ENCODE results near the gene NR4A3.

NR4A3 gene

DNA sequence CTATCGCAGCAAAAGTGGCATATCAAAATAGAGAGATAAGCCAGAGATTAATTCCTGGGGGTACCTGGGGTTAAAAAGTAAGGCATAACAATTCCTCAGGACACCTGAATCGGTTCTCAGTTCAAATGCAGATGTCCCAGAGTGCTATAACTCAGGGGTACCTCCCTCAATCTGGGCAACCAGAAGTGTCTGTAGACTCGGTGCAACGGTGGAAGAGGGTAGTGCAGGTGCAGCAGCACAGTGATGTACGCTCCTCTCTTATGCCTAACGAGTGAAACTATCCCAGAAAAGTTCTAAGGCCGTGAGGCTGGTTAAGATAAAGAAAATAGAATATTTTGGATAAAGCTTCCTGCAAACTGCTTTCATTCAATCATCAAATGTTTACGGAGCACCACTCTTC, 7.9 kb upstream of the NR4A3 start:
- DNase-seq (ENCODE audit: low read depth in 2 of 2), result no peak

DNA sequence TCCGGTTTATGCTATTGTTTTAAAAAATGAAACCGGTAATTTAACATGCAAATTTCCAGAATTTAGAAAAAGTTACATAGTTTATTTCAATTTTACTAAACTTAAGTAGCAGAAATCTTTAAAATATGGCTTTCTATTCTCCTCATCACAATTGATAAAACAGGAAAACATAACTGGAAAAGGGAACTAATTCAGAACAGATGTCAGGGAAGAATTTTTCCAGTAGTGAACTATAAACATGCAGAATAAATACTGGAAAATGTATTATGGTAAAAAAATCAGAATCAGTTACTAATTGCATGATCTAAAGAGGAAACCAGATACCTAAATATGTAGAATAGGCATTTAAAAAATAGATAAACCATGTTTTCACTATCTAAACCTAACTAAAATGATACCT, 7.3 kb upstream of the NR4A3 start:
- DNase-seq (ENCODE audit: low read depth in 2 of 2), result no peak

DNA sequence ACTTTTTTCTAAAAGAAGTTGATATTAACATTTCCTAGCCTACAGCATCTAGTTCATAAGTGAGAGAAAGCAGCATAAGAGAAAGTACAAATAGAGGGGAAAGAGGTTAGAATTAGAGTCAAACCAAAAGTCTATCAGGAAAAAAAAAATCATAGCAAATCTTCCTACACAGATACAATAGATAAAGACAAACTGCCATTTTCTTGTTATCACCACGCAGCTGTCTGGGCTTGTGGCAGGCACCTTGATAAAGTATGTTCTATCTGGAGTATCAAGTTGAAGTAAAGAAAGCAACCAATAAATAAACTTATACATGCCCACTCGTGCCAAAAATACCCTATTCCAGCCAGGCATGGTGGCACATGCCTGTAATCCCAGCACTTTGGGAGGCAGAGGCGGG, 5.3 kb upstream of the NR4A3 start:
- DNase-seq (ENCODE audit: low read depth in 2 of 2), result no peak

DNA sequence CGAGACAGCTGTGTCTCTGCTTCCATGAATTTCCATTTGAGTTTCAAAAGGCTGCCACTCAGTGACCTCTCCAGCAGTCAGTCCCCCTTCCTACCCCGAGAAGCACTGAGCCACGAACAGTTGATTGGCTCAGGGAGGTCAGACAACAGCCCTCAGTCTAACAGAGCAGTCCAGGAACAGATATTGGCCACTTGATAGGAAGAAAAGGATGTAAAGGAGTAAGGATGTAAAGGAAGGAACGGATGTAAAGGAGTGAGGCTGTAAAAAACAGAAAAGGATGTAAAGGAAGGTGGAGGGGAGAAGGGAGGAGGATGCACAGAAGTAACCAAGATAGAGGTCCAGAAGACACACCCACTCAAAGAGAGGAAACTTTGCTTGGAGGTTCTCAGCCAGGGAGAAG, 3.2 kb upstream of the NR4A3 start:
- no peak for DNase-seq (ENCODE audit: low read depth in 2 of 2)

DNA sequence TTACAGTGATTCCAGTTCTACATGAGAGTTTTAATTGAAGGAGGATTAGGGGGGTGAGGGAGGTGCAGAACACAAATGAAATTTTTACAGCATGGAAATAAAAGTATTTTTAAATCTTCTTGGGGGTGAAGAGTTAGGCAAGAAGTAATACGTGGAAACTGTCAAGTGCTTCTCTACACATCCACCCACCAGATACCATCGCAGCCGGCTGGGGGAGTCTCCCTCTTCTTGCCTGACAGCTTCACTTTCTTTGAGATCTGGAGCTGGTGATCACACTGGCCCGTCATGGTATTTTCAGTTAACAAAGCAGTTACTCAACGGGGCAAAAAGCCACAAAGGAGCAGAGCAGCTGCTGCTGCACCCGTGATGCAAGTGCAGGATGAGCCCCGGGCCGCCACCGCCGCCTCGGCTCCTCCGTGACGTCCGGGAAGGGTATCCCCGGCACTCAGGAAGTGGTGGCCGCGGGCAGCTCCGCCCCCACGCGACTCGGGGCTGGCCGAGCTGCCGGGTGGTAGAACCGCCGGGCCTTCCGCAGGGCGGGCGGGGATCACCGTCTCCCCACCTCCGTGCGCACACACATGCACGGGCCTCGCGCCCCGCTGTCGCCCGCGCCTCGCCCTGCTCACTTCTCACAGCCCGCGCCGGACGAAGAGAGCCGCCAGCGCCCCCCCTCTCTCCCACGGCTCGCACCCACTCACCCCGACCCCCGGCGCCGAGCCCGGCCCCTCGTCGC, 2.4 kb upstream of the NR4A3 start:
- DNase-seq (ENCODE audit: low read depth in 2 of 2), result peak; percentile 91 to 96

DNA sequence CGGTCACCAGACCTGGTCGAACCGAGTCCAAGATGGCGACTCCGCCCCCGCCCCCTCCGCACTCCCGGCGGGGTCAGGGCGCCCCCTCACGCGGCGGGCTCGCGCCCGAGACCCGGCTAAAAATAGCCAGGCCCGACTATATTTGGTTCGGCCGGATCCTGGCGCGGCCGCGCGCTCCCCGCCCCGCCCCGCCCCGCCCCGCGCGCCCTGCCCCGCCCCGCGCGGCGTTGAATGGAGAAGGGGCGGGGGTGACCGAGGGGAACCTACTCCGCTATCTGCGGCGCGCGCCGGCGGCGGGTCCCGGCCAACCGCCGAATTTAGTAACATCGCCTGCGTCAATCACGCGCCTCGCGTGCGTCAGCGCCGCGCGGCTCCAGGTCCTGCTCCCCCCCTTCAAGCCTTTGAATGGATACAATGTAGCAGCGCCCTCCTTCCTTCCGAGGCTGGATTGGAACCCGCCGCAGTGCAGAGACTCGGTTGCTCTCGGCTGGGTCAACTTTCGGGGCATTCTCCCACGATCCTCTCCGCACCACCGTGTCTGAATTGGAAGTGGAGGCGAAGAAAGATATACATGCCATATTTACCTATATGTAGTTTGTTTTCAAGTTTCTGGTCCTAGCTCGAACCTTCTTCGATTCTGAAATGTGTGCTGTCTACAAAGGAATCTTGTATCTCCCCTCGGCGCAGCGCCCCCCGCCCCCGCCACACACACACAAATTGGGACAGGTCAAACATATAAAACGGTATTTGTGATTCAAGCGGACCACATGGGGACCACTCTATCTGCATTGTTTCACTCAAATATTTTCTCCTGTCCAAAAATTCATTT, 1.6 kb upstream of the NR4A3 start:
- DNase-seq (ENCODE audit: low read depth in 2 of 2), result peak; percentile 83 to 90

DNA sequence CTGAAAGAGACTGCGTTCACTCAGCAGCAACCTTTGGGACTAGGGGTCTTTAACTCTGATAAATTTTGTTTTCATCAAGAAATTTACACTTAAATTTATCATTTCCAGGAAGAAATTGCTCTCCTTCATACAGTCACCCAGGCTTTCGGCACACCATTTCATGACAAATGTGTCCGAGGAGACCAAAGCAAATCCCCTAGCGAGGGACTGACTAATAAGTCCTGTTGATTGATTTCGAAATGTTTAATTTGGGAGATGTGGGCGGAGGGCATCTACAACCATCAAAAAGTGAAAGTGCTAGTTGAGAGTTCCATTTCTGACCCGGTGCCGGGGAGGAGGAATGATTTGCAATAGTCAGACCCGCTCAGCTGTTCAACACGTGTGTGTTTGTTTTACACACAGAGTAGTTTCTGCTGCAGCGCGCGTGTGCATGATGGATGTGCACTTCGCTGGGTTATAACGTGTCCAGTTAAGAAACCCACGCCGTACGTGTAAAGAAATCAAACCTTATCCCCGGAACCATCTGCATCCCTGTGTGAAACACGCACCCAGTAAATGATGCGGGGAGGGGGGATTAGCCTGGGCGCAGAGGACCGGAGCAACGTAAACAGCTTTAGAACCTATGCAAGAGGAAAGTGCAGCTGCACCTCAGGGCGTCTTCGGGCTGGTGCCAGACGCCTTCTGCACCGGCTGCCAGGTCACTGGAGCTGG, 845 bp upstream of the NR4A3 start:
- DNase-seq (ENCODE audit: low read depth in 2 of 2), result peak; percentile 42 to 56

DNA sequence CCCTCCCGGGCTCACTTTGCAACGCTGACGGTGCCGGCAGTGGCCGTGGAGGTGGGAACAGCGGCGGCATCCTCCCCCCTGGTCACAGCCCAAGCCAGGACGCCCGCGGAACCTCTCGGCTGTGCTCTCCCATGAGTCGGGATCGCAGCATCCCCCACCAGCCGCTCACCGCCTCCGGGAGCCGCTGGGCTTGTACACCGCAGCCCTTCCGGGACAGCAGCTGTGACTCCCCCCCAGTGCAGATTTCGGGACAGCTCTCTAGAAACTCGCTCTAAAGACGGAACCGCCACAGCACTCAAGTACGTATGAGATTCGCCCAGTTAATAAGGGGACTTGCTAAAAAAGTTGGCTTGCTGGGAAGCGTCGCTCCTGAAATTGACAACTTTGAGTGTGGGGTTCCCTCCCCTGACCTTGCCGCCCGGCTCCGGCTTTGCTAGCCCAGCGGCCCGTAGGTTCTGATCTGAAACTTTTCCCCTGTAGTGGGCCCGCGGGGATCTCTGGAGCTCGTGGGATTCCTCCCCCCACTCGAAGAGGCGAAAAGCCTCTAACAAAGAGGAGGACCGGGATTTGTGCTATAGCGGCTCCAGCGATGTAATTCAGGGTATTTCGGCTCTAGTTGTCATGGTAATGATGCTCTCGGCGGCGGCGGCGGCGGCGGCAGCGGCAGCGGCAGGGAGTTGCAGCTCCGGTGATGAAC, 572 bp downstream of the NR4A3 start:
- DNase-seq (ENCODE audit: low read depth in 2 of 2), result peak in 1 of 2 donors; percentile 26

DNA sequence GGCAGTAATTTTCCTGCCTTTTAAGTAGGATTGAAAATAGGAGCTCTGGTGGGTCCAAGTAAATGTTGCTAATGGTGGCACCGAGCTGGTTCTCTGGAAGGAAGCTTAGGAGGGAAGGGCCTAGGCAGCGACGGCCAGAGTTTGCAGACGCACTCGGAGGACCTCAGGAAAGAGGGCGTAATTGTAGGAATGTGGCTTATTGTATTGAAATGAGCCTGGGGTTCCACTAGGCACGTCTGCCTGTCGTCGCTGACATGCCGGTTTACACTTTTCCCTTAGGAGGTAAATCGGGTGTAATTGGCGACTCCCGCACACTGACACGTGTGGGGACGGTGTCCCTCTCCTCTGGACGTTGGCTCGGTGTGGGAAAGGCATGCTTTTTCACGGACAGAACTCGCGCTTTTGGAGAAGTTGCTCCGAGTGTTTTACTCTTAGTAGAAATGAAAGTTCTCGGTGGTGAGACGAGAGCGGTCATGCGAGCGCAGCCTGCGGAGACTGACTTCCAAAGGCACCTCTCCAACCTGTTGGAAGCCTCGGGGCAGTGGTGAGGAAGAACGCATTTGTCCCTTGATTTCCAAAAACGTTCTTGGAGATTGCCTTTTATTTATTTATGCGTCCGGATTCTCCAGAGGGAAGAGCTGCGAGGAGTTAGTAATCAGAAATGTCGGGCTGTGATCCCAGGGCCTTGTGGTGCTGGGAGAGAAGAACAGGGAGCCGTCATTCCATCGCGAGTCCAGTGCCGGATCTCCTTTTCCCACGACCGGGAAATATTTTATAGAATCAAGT, 1.3 kb downstream of the NR4A3 start:
- DNase-seq (ENCODE audit: low read depth in 2 of 2), result no peak

DNA sequence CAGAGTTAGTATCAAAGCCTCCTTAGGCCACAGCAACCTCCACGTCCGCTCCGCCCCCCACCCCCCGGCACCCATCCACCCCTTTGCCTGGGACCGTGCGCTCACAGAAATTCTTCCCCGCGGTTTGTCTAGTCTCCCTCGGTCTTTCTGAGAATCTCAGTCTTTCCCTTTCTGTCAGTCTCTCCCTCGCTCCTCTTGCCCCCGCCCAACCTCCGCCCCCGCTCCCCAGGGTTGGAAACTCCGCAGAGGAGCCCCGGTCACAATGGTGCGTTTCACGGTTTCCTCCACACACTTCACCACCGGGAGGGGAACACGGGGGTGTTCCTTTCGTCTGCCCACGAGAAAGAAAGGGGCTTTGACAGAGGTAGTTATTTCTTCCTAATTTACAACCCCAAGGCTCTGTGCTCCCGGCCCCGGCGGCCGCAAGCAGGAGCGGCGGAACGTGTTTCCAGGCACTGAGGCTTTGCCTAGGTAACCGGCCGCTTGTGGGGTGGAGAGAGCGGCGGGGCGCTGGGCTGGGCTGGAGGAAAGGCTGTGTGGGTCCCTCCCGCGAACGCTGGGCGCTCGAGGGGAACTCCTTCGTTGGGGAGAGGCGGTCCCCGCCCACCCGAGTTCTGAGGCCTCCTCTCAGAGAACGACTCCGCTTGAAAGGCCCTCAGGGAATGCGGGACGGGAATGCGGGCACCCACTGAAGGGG, 2.1 kb downstream of the NR4A3 start:
- peak; percentile 89 to 93 for DNase-seq (ENCODE audit: low read depth in 2 of 2)

DNA sequence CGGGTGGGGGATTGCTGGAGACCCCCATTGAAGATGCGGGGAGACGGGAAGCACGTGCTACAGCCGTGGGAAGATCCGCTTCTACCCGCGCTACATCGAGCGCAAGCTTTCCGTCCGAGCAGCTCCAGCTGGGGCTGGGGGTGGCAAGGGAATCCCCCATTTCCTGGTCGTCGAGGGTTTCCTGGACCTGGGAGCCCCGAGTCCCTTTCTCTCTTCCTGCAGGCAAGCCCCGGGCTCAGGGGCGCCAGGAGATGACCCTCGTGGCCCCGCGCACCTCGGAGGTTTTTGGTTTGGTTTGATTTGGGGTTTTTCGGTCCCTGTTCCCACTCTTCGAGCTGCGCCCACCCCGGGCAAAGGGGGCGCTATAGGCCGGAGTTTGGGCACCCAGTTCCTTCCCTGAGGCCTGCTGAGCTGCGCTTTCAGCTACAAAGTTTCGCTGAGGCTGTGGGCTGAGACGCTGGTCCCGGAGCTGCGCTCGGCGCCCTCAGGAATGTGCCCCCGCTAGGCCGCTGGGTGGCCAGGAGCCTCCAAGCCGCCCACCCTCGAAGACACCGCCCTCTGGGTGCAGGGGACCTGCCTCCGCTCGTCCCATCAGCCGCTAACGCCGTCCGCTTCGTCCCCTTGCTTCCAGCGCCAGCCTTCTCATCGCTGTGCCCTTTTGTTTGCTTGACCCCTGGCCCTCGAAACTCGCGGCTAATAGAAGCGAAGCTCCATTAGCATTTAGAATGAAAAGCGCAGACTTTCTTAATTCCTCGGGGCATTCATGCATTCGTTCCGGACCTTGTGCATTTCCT, 2.9 kb downstream of the NR4A3 start:
- DNase-seq (ENCODE audit: low read depth in 2 of 2), result peak; percentile 42 to 59

DNA sequence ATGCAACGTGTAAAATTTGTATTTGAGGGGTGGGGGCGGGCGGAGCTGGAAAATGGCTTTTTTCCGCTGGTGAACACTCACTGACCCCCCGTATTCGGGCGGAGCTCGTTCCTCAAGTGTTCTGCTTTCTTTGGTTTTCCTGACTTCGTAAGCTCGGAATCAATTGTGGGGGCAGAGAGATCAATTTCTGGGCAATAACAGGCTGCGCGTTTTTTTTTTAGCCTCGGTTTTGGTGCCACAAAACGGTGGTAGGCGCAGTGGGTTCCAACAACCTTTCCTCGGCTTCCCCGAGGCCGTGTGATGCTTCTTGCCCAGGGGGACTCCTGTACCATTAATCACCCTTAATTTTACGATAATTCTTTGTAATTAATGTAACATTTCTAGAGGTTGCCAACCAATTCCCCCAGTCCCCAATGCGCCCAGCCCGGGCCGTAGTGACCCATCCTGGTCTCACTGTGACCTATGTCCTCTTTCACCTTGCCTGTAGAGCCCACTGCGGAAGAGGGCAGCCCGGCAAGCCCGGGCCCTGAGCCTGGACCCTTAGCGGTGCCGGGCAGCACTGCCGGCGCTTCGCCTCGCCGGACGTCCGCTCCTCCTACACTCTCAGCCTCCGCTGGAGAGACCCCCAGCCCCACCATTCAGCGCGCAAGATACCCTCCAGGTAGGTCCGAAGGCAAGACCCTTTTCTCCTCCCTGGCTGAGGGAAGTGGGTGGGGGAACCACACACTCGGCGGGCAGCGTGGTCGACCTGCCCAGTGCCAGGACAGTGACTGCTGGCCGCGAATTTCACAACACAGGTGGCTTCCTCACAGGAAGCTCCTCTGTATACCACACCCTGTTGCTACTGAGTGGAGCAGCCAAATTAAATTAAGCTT, 3.7 kb downstream of the NR4A3 start:
- no peak for DNase-seq (ENCODE audit: low read depth in 2 of 2)

DNA sequence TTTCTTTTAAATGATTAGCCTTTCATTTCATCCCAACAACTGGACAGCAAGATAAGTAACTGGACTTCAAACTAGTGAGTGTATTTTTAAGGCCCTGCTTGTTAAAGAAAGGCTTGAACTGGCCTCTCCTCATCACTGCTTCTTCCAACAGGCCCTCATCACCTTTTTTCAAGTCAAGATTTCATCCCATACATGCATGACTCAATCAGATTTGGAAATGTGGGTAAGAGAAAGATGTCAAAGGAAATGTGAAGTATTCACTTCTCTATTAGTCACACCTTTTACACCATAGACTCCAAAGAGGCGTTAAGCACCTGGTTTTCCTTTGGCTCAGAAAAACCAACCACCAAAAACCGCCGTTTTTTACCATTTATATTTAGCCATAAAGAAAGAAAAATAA, 4.9 kb downstream of the NR4A3 start:
- DNase-seq (ENCODE audit: low read depth in 2 of 2), result no peak

DNA sequence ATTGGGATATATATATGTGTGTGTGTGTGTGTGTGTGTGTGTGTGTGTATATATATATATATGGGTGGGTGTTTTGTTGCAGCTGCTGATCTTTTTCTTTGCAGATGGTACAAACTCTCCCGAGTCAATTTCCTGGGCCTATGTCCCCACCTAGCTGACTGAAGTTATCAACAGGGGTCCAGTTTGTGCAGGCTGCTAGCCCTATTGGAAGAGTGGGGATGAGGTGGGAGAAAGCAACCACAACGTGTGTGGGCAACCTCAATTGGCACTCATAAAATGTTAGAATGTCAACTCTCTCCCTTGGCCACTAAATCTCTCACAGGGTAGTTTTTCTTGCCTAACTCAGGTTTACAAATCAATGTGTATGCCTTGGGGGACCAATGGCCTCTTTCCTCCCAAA, 5.6 kb downstream of the NR4A3 start:
- DNase-seq (ENCODE audit: low read depth in 2 of 2), result no peak

DNA sequence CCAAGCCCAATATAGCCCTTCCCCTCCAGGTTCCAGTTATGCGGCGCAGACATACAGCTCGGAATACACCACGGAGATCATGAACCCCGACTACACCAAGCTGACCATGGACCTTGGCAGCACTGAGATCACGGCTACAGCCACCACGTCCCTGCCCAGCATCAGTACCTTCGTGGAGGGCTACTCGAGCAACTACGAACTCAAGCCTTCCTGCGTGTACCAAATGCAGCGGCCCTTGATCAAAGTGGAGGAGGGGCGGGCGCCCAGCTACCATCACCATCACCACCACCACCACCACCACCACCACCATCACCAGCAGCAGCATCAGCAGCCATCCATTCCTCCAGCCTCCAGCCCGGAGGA, 6.3 kb downstream of the NR4A3 start:
- DNase-seq (ENCODE audit: low read depth in 2 of 2), result no peak

DNA sequence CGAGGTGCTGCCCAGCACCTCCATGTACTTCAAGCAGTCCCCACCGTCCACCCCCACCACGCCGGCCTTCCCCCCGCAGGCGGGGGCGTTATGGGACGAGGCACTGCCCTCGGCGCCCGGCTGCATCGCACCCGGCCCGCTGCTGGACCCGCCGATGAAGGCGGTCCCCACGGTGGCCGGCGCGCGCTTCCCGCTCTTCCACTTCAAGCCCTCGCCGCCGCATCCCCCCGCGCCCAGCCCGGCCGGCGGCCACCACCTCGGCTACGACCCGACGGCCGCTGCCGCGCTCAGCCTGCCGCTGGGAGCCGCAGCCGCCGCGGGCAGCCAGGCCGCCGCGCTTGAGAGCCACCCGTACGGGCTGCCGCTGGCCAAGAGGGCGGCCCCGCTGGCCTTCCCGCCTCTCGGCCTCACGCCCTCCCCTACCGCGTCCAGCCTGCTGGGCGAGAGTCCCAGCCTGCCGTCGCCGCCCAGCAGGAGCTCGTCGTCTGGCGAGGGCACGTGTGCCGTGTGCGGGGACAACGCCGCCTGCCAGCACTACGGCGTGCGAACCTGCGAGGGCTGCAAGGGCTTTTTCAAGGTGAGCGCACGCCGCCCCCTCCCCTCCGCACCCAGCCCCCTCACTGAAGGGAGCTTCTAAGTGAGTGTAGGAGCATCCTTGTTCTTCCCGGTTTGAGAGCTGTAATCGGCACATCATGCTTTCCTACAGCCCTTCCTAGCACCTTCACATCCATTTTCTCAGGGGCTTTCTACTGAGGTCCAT, 6.9 kb downstream of the NR4A3 start:
- no peak for DNase-seq (ENCODE audit: low read depth in 2 of 2)

DNA sequence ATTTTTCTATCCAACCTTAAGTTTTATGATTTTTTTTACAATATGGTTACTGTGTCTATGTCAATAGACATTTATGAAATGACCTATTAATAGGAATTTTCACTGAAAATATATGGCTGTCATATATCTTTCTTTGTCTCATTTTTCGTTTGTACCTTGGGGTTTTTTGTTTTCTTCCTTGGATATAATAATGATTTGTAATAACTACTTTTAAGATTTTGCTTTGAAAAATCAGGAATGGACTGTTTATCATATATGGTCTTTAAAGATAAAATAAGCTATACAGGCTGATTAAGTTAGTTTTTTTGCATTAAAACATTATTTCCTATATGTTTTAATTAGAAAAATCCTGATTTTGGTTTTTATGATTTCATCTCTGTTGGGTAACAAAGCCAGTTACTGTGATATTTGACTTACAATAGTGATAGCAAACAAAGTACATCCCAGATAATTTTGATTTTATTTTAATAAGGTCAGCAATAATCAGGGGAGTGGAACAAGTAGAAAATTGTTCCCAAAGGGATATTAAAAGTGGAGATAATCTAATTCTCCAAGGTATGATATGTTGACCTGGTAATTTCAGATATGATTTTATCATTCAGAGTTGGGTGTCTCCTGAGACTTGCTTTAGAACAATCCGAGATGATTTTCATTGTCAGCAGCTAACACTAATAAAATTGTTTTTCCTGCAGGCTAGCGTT, 10.3 kb downstream of the NR4A3 start:
- DNase-seq (ENCODE audit: low read depth in 2 of 2), result no peak

DNA sequence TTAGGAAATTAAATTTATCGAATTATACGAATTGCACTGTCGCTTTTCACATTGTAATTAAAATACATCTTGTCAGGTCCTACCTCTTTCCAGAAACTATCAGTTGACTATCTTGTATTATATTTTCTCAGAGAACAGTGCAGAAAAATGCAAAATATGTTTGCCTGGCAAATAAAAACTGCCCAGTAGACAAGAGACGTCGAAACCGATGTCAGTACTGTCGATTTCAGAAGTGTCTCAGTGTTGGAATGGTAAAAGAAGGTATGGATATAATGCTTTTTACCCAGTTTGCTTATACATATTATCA, 10.8 kb downstream of the NR4A3 start:
- no peak for DNase-seq (ENCODE audit: low read depth in 2 of 2)
